Ovary (tissue), 3 donors: ENCODE measurements around the gene HOXA1.

Experiments
- POLR2A ChIP-seq: fragments of 450-650 bp; IDR thresholded peaks from one replicate; pipeline ENCODE4 v1.6.1; 2017; ENCODE audit warnings: antibody characterized with exemption, mild to moderate bottlenecking, moderate library complexity
- TF ChIP-seq, protein P1 (sequence below), 3 donors: fragments of 450-650 bp in 2 of 3; fragments of 200-600 bp in 1 of 3; IDR thresholded peaks; one replicate each; pipeline versions ENCODE4 v1.5.1 to v1.8.0; 2016 to 2022; ENCODE audit warnings: antibody characterized with exemption in 3 of 3, mild to moderate bottlenecking in 1 of 3
- donor health status: DM: no; HTN: no; CAD: no.

DNA sequence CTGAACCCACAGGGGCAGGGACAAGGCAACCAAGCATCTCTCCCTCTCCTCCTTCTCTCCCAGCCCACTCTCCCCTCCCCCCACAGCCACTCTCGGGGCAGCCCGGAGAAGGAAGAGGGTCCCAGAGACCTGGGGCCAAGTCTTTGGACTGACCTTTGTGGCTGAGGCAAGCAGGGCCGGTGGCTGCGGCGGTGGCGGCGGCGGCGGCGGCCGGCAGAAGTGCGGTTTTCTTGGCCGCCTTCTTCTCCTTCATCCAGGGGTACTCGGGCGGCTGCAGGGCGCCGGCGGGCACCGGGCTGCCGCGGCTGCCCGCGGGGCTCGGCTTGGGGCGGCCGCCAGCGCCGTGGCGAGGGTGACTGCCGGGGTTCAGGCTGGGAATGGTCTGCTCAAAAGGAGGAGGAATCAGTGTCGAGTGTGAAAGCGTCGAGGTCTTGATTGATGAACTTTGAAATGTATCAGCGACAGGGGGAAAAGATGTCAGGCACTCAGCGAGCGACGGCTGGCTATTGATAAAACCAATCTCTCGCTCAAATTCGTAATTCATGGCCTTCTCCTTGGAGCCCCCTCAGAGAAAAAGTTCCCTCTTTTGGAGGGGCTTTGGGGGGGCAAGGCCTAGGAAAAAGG lies 6.3 kb upstream of the HOXA1 start:
- TF ChIP-seq POLR2A = no peak
- TF ChIP-seq, protein P1, sequence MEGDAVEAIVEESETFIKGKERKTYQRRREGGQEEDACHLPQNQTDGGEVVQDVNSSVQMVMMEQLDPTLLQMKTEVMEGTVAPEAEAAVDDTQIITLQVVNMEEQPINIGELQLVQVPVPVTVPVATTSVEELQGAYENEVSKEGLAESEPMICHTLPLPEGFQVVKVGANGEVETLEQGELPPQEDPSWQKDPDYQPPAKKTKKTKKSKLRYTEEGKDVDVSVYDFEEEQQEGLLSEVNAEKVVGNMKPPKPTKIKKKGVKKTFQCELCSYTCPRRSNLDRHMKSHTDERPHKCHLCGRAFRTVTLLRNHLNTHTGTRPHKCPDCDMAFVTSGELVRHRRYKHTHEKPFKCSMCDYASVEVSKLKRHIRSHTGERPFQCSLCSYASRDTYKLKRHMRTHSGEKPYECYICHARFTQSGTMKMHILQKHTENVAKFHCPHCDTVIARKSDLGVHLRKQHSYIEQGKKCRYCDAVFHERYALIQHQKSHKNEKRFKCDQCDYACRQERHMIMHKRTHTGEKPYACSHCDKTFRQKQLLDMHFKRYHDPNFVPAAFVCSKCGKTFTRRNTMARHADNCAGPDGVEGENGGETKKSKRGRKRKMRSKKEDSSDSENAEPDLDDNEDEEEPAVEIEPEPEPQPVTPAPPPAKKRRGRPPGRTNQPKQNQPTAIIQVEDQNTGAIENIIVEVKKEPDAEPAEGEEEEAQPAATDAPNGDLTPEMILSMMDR (IDR thresholded peaks at IDR 0.05) = no peak
